DMS53 (cell line): ENCODE data around the gene HOXB5.

Experiments used
- DNase-seq: peaks from one replicate; lab custom pipeline; 2025; lab: John Stamatoyannopoulos, UW

The HOXB5 gene

GRCh38 chr17:48615963-48616716 lies 22.6 kb upstream of the HOXB5 start:
- DNase-seq: no peak

GRCh38 chr17:48615047-48615962 lies 21.7 kb upstream of the HOXB5 start, which contains the start of gene HOXB8:
Gene HOXB8, minus strand, starts transcription at chr17:48615292. Its CDS starts 588 bp downstream, at chr17:48614704.
- DNase-seq: no peak

GRCh38 chr17:48613862-48614694 lies 20.5 kb upstream of the HOXB5 start:
- DNase-seq: no peak

GRCh38 chr17:48612854-48613691 lies 19.5 kb upstream of the HOXB5 start:
- peak; percentile 64 for DNase-seq

GRCh38 chr17:48612456-48612853 lies 18.9 kb upstream of the HOXB5 start:
- DNase-seq: peak; percentile 61

- peak; percentile 53 for DNase-seq
Observed at GRCh38 chr17:48611681-48612455, 18.3 kb upstream of the HOXB5 start.

- peak; percentile 45 for DNase-seq
Observed at GRCh38 chr17:48611213-48611612, 17.6 kb upstream of the HOXB5 start.

- DNase-seq: peak; percentile 66
Observed at GRCh38 chr17:48610282-48611211, 17.0 kb upstream of the HOXB5 start, which contains the start of gene HOXB7. Gene HOXB7, minus strand, starts transcription at chr17:48611017. Its CDS starts 99 bp downstream, at chr17:48610918.

GRCh38 chr17:48609759-48610281 lies 16.2 kb upstream of the HOXB5 start:
- DNase-seq: no peak

- no peak for DNase-seq
Observed at GRCh38 chr17:48609033-48609432, 15.5 kb upstream of the HOXB5 start.

- no peak for DNase-seq
Observed at GRCh38 chr17:48608494-48608834, 14.9 kb upstream of the HOXB5 start.

GRCh38 chr17:48606892-48607614 lies 13.5 kb upstream of the HOXB5 start:
- no peak for DNase-seq

GRCh38 chr17:48605991-48606891 lies 12.7 kb upstream of the HOXB5 start:
- DNase-seq: no peak

GRCh38 chr17:48605409-48605919 lies 11.9 kb upstream of the HOXB5 start:
- DNase-seq: no peak

- no peak for DNase-seq
Observed at GRCh38 chr17:48604770-48605329, 11.3 kb upstream of the HOXB5 start, which contains the start of gene HOXB6. Gene HOXB6, minus strand, starts transcription at chr17:48604986. Its CDS starts 6,836 bp downstream, at chr17:48598150.

- peak; percentile 57 for DNase-seq
Observed at GRCh38 chr17:48603959-48604769, 10.6 kb upstream of the HOXB5 start.
